Endothelial cell (in vitro differentiated cells): ENCODE results near the gene ICA1. TPM values are rescaled to one million over a fixed set of nuclear protein-coding genes. Genes with fewer than 3 reads are reported as not detected.
"Not testable (repeated sequence)": the region's sequence is repeated elsewhere in the genome, so short reads cannot be mapped to it uniquely, and the experiment has no call there.

Source experiments
- DNase-seq: peaks from one replicate; pipeline ENCODE4 v3.0.0; 2021; ENCODE audit warnings: low spot score
- H3K27ac Mint-ChIP-seq: one replicate; pipeline ENCODE4 v1.8.0; 2021; ENCODE audit warnings: mixed read lengths, inconsistent platforms; ENCODE audit not compliant: unreplicated experiment
- H3K27me3 Mint-ChIP-seq: one replicate; pipeline ENCODE4 v1.8.0; 2021; ENCODE audit warnings: mild to moderate bottlenecking, moderate library complexity, mixed read lengths, inconsistent platforms; ENCODE audit not compliant: unreplicated experiment
- H3K36me3 Mint-ChIP-seq: one replicate; pipeline ENCODE4 v1.8.0; 2021; ENCODE audit warnings: mild to moderate bottlenecking, low read depth, mixed read lengths, inconsistent platforms; ENCODE audit not compliant: unreplicated experiment
- H3K4me1 Mint-ChIP-seq: one replicate; pipeline ENCODE4 v1.8.0; 2021; ENCODE audit warnings: mild to moderate bottlenecking, mixed read lengths, inconsistent platforms; ENCODE audit not compliant: unreplicated experiment
- H3K4me3 Mint-ChIP-seq: one replicate; pipeline ENCODE4 v1.8.0; 2021; ENCODE audit warnings: mild to moderate bottlenecking, mixed read lengths, inconsistent platforms; ENCODE audit not compliant: unreplicated experiment
- H3K9me3 Mint-ChIP-seq: one replicate; pipeline ENCODE4 v1.8.0; 2021; ENCODE audit warnings: mixed read lengths, inconsistent platforms; ENCODE audit not compliant: unreplicated experiment
- total RNA-seq: library from RNA; stranded (reverse); fragmentation: NEBNext Ultra II Directional; extraction: Animal tissue kit (Norgen Biotek cat#: 25700); gene quantifications from one replicate; pipeline ENCODE4 v1.2.1, GENCODE V29; 2021; ENCODE audit not compliant: unreplicated experiment
- TF ChIP-seq, protein P1 (sequence below): fragments of 200-600 bp; sonication (generic); IDR thresholded peaks from one replicate; pipeline ENCODE4 v1.5.0; 2021; ENCODE audit warnings: antibody characterized with exemption; ENCODE audit not compliant: unreplicated experiment

Gene ICA1
- total RNA-seq, 1 donor from 2014 or later = 91.4 TPM

DNA sequence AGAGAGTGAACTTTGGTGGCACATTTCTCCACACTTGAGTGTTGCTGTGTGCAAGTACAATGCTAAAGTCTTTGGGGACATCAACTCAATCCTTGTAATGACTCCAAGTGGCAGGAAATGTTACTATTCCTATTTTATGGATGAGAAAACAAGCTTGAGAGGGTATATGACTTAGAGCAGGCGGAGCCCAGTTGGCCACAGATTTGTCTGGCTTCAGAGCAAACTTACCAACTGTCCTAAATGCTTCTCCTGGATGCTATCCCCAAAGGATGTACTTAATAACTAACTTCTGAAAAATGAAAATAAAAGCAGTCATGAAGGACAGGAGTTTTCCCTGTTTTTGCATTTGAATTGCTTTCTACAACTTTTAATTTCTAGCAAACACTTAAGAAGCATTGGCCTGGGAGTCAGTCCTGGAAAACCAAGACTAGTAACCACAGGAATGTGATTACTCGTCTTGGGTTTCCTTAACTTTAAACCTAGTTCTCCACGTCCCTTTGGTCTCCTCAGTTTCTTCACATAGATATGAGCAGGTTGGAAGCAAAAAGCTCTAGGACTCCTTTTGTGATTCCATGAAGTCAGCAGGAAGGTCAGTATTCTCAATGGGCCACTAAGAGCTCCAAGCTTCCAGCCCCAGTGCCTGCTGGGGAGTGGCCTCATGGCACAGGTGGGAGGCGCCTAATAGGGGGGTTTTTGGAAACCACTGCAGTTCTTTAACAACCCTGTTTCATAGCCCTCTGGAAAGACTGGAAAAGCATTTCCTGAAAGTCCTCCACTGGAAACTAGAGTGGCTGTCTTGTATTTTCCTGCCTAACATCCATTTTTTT, 152.6 kb downstream of the ICA1 start:
- Mint-ChIP-seq H3K27me3 (peaks cover 1% of the 10 kb centered on the region), H3K4me1 (peaks cover 5% of the 10 kb centered on the region)

GRCh38 chr7:8105449-8106095, 156.4 kb downstream of the ICA1 start:
- TF ChIP-seq, protein P1, sequence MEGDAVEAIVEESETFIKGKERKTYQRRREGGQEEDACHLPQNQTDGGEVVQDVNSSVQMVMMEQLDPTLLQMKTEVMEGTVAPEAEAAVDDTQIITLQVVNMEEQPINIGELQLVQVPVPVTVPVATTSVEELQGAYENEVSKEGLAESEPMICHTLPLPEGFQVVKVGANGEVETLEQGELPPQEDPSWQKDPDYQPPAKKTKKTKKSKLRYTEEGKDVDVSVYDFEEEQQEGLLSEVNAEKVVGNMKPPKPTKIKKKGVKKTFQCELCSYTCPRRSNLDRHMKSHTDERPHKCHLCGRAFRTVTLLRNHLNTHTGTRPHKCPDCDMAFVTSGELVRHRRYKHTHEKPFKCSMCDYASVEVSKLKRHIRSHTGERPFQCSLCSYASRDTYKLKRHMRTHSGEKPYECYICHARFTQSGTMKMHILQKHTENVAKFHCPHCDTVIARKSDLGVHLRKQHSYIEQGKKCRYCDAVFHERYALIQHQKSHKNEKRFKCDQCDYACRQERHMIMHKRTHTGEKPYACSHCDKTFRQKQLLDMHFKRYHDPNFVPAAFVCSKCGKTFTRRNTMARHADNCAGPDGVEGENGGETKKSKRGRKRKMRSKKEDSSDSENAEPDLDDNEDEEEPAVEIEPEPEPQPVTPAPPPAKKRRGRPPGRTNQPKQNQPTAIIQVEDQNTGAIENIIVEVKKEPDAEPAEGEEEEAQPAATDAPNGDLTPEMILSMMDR = no peak

More for the DNA sequence above, 152.6 kb downstream of the ICA1 start:
- Mint-ChIP-seq H3K4me3 (no peak overlapping the region), H3K36me3 (peaks cover 8% of the 10 kb centered on the region), H3K27ac (no peak overlapping the region), H3K9me3 (peaks cover under 1% of the 10 kb centered on the region)
- DNase-seq = no peak
- TF ChIP-seq, protein P1 = no peak

GRCh38 chr7:8103282-8103681, 158.7 kb downstream of the ICA1 start:
- no peak for DNase-seq
- Mint-ChIP-seq H3K36me3 (no peaks in the 10 kb centered on the region), H3K4me3 (no peak overlapping the region), H3K27ac (no peak overlapping the region), H3K4me1 (no peaks in the 10 kb centered on the region), H3K27me3 (peaks cover 2% of the 10 kb centered on the region), H3K9me3 (no peaks in the 10 kb centered on the region)
- TF ChIP-seq, protein P1 = no peak

More at GRCh38 chr7:8105449-8106095, 156.4 kb downstream of the ICA1 start:
- no peaks in the 10 kb centered on the region for H3K4me1 Mint-ChIP-seq
- no peaks in the 10 kb centered on the region for H3K9me3 Mint-ChIP-seq
- H3K27ac Mint-ChIP-seq = no peak overlapping the region
- no peak for DNase-seq
- peaks cover 3% of the 10 kb centered on the region for H3K27me3 Mint-ChIP-seq
- no peak overlapping the region for H3K4me3 Mint-ChIP-seq
- H3K36me3 Mint-ChIP-seq = no peaks in the 10 kb centered on the region

DNA sequence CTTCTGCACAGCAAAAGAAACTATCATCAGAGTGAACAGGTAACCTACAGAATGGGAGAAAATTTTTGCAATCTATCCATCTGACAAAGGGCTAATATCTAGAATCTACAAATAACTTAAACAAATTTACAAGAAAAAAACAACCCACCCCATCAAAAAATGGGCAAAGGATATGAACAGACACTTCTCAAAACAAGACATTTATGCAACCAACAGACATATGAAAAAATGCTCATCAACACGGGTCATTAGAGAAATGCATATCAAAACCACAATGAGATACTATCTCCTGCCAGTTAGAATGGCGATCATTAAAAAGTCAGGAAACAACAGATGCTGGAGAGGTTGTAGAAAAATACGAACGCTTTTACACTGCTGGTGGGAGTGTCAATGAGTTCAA, 160.7 kb downstream of the ICA1 start:
- not testable (repeated sequence) for H3K27me3 Mint-ChIP-seq, H3K4me3 Mint-ChIP-seq, H3K4me1 Mint-ChIP-seq, DNase-seq, H3K27ac Mint-ChIP-seq, H3K36me3 Mint-ChIP-seq, H3K9me3 Mint-ChIP-seq

DNA sequence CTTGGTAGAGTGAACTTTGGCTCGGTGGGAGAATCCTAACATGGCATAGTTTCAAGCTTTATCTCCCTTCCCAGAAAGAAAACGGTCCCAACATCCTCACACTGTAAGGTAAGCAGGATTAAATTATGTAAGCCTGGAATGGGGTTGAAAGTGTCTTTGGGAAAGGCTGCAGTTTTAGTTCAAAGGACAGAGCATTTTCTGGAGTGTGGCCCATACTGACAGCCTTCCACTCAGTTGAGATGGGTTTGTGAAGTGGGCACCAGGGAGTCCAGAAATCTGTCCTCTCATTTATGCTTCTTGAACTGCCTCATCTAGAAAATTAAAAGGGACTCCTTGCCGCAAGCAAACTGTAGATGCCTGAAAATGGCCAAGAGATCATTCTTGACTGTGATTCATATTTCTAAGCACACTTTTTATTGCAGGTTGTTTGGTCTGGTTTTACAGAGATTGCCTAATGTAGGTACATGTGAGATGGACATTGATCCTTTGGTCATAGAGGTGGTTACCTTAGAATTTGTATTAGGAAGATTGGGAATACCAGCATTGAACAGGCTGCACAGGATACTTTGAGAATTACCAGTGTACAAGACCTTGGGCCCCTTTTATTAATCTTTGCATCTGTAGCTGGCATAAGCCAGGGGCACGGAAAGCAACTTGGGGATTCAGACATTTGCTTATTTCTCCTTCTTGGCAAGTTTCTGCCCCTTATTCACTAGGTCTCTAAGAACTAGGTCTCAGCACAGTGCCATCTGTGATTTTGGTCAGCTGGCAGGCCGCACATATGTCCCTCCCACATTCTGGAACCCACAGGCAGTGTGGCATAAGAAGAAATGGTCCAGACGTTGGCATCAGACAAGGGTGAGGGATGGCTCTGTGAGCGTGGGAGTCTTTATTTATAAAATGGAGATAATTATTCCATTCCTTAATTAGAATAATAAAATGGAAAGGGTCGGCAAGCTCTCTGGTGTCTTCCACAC, 167.5 kb downstream of the ICA1 start:
- no peak for DNase-seq
- H3K27me3 Mint-ChIP-seq = peaks cover 3% of the 10 kb centered on the region
- no peaks in the 10 kb centered on the region for H3K9me3 Mint-ChIP-seq
- no peak overlapping the region for H3K4me3 Mint-ChIP-seq
- no peaks in the 10 kb centered on the region for H3K4me1 Mint-ChIP-seq
- peaks cover 5% of the 10 kb centered on the region for H3K36me3 Mint-ChIP-seq
- no peak overlapping the region for H3K27ac Mint-ChIP-seq
- TF ChIP-seq, protein P1 = no peak
